ENCODE results near the gene SDK1.
"Not testable (repeated sequence)": the region's sequence is repeated elsewhere in the genome, so short reads cannot be mapped to it uniquely, and the experiment has no call there.

SDK1 gene

GRCh38 chr7:4230352-4230751 lies 929.3 kb downstream of the SDK1 start:
- H3K36me3 Mint-ChIP-seq, result no peaks in the 10 kb centered on the region
- DNase-seq (ENCODE audit: low spot score in 2 of 2), result no peak
- H3K4me3 Mint-ChIP-seq, result no peak overlapping the region
- ATAC-seq, result no peak
- no peaks in the 10 kb centered on the region for H3K4me1 Mint-ChIP-seq
- H3K27ac Mint-ChIP-seq, result no peak overlapping the region
- H3K9me3 Mint-ChIP-seq, result no peaks in the 10 kb centered on the region

- H3K4me1 Mint-ChIP-seq, result no peaks in the 10 kb centered on the region
- no peaks in the 10 kb centered on the region for H3K9me3 Mint-ChIP-seq
- ATAC-seq (no peak), DNase-seq (ENCODE audit: low spot score in 2 of 2) (no peak)
- H3K27ac Mint-ChIP-seq, result no peak overlapping the region
- H3K36me3 Mint-ChIP-seq, result no peaks in the 10 kb centered on the region
- no peak overlapping the region for H3K4me3 Mint-ChIP-seq
Measured at GRCh38 chr7:4233146-4233545, 932.1 kb downstream of the SDK1 start.

GRCh38 chr7:4233621-4234497 lies 932.8 kb downstream of the SDK1 start:
- no peak for DNase-seq (ENCODE audit: low spot score in 2 of 2)
- no peak for ATAC-seq
- Mint-ChIP-seq H3K9me3 (no peaks in the 10 kb centered on the region), H3K36me3 (no peaks in the 10 kb centered on the region), H3K4me3 (no peak overlapping the region), H3K4me1 (no peaks in the 10 kb centered on the region), H3K27ac (no peak overlapping the region)

- H3K4me1 Mint-ChIP-seq, result no peaks in the 10 kb centered on the region
Measured at GRCh38 chr7:4234498-4234855, 933.4 kb downstream of the SDK1 start.

GRCh38 chr7:4234886-4235285 lies 933.8 kb downstream of the SDK1 start:
- Mint-ChIP-seq H3K27ac (no peak overlapping the region), H3K4me1 (no peaks in the 10 kb centered on the region), H3K9me3 (no peaks in the 10 kb centered on the region), H3K4me3 (no peak overlapping the region), H3K36me3 (no peaks in the 10 kb centered on the region)
- DNase-seq (ENCODE audit: low spot score in 2 of 2) (no peak), ATAC-seq (no peak)

More at GRCh38 chr7:4234498-4234855, 933.4 kb downstream of the SDK1 start:
- DNase-seq (ENCODE audit: low spot score in 2 of 2) (no peak), ATAC-seq (no peak)
- H3K9me3 Mint-ChIP-seq, result no peaks in the 10 kb centered on the region
- no peaks in the 10 kb centered on the region for H3K36me3 Mint-ChIP-seq
- H3K4me3 Mint-ChIP-seq, result no peak overlapping the region
- H3K27ac Mint-ChIP-seq, result no peak overlapping the region

GRCh38 chr7:4235596-4235995 lies 934.5 kb downstream of the SDK1 start:
- Mint-ChIP-seq H3K4me3 (no peak overlapping the region), H3K27ac (no peak overlapping the region), H3K4me1 (no peaks in the 10 kb centered on the region), H3K36me3 (no peaks in the 10 kb centered on the region), H3K9me3 (no peaks in the 10 kb centered on the region)
- no peak for DNase-seq (ENCODE audit: low spot score in 2 of 2)
- no peak for ATAC-seq

- H3K4me1 Mint-ChIP-seq, result no peaks in the 10 kb centered on the region
- no peak for DNase-seq (ENCODE audit: low spot score in 2 of 2)
- no peak for ATAC-seq
- no peak overlapping the region for H3K27ac Mint-ChIP-seq
- H3K4me3 Mint-ChIP-seq, result no peak overlapping the region
- no peaks in the 10 kb centered on the region for H3K36me3 Mint-ChIP-seq
- H3K9me3 Mint-ChIP-seq, result no peaks in the 10 kb centered on the region
Measured at GRCh38 chr7:4236389-4236788, 935.3 kb downstream of the SDK1 start.

GRCh38 chr7:4236873-4237272 lies 935.8 kb downstream of the SDK1 start:
- not testable (repeated sequence) for H3K4me3 Mint-ChIP-seq; H3K27ac Mint-ChIP-seq; H3K4me1 Mint-ChIP-seq; DNase-seq (ENCODE audit: low spot score in 2 of 2); H3K9me3 Mint-ChIP-seq; H3K36me3 Mint-ChIP-seq; ATAC-seq

- Mint-ChIP-seq H3K9me3 (no peaks in the 10 kb centered on the region), H3K27ac (no peak overlapping the region), H3K36me3 (no peaks in the 10 kb centered on the region), H3K4me1 (no peaks in the 10 kb centered on the region), H3K4me3 (no peak overlapping the region)
- DNase-seq (ENCODE audit: low spot score in 2 of 2) (no peak), ATAC-seq (no peak)
Measured at GRCh38 chr7:4237296-4238235, 936.5 kb downstream of the SDK1 start.

GRCh38 chr7:4238861-4239260 lies 937.8 kb downstream of the SDK1 start:
- DNase-seq (ENCODE audit: low spot score in 2 of 2) (no peak), ATAC-seq (no peak)
- H3K36me3 Mint-ChIP-seq, result no peaks in the 10 kb centered on the region
- H3K27ac Mint-ChIP-seq, result no peak overlapping the region
- no peak overlapping the region for H3K4me3 Mint-ChIP-seq
- H3K9me3 Mint-ChIP-seq, result no peaks in the 10 kb centered on the region
- no peaks in the 10 kb centered on the region for H3K4me1 Mint-ChIP-seq

- no peak for DNase-seq (ENCODE audit: low spot score in 2 of 2)
- H3K4me1 Mint-ChIP-seq, result no peaks in the 10 kb centered on the region
- ATAC-seq, result no peak
- peaks cover 3% of the 10 kb centered on the region for H3K9me3 Mint-ChIP-seq
- no peak overlapping the region for H3K27ac Mint-ChIP-seq
- no peak overlapping the region for H3K4me3 Mint-ChIP-seq
- no peaks in the 10 kb centered on the region for H3K36me3 Mint-ChIP-seq
Measured at GRCh38 chr7:4240042-4240441, 939.0 kb downstream of the SDK1 start.

- Mint-ChIP-seq H3K4me3 (no peak overlapping the region), H3K9me3 (peaks cover 3% of the 10 kb centered on the region), H3K36me3 (no peaks in the 10 kb centered on the region), H3K27ac (no peak overlapping the region), H3K4me1 (no peaks in the 10 kb centered on the region)
- DNase-seq (ENCODE audit: low spot score in 2 of 2), result no peak
- no peak for ATAC-seq
Measured at GRCh38 chr7:4240520-4241303, 939.7 kb downstream of the SDK1 start.

GRCh38 chr7:4241304-4241612 lies 940.2 kb downstream of the SDK1 start:
- ATAC-seq (no peak), DNase-seq (ENCODE audit: low spot score in 2 of 2) (no peak)
- no peak overlapping the region for H3K4me3 Mint-ChIP-seq
- H3K9me3 Mint-ChIP-seq, result peaks cover 3% of the 10 kb centered on the region
- no peaks in the 10 kb centered on the region for H3K4me1 Mint-ChIP-seq
- no peak overlapping the region for H3K27ac Mint-ChIP-seq
- H3K36me3 Mint-ChIP-seq, result no peaks in the 10 kb centered on the region

GRCh38 chr7:4241791-4242190 lies 940.7 kb downstream of the SDK1 start:
- H3K4me3 Mint-ChIP-seq, result no peak overlapping the region
- no peak for ATAC-seq
- no peaks in the 10 kb centered on the region for H3K4me1 Mint-ChIP-seq
- peaks cover 3% of the 10 kb centered on the region for H3K9me3 Mint-ChIP-seq
- DNase-seq (ENCODE audit: low spot score in 2 of 2), result no peak
- H3K27ac Mint-ChIP-seq, result no peak overlapping the region
- H3K36me3 Mint-ChIP-seq, result no peaks in the 10 kb centered on the region

GRCh38 chr7:4242706-4243105 lies 941.7 kb downstream of the SDK1 start:
- no peak overlapping the region for H3K27ac Mint-ChIP-seq
- ATAC-seq, result no peak

More at GRCh38 chr7:4242706-4243105, 941.7 kb downstream of the SDK1 start:
- no peak for DNase-seq (ENCODE audit: low spot score in 2 of 2)
- no peak overlapping the region for H3K4me3 Mint-ChIP-seq
- H3K9me3 Mint-ChIP-seq, result peaks cover 3% of the 10 kb centered on the region
- no peaks in the 10 kb centered on the region for H3K4me1 Mint-ChIP-seq
- H3K36me3 Mint-ChIP-seq, result no peaks in the 10 kb centered on the region

Measured in stimulated activated effector memory CD8-positive, alpha-beta T cell treated with anti-CD3 and anti-CD28 coated beads, Interleukin-12 subunit alpha, Interleukin-12 subunit beta, amount 100 ng/mL, for 72 hours (primary cell).